ENCODE results near the gene RSKR. TPM values are rescaled to one million over a fixed set of nuclear protein-coding genes. Genes with fewer than 3 reads are reported as not detected.

The RSKR gene
- total and polyA plus RNA-seq, 10 donors = 2.1 to 30.9 (median 15.1) TPM

GRCh38 chr17:28635506-28635905, 21.5 kb upstream of the RSKR start:
- Histone ChIP-seq H3K36me3 (peaks cover 19 to 100% (median 100%) of the 10 kb centered on the region in 6 donors), H3K4me1 (peaks cover 0 to 14% (median 4%) of the 10 kb centered on the region in 6 donors), H3K27ac (no peak overlapping the region), H3K4me3 (no peak overlapping the region), H3K9me3 (no peaks in the 10 kb centered on the region), H3K27me3 (replicated peaks in 1 of 7) (no peaks in the 10 kb centered on the region)
- WGBS, 5 donors = 95 to 100% (median 96%) methylated on average over 1 of the region's 1 CpG
- TF ChIP-seq CTCF (IDR thresholded peaks at IDR 0.05 in 8 of 11, conservative IDR thresholded peaks at IDR 0.05 in 3 of 11) = no peak
- TF ChIP-seq POLR2AphosphoS5 (IDR thresholded peaks at IDR 0.05) = no peak
- intact Hi-C loops (cut with DNase I; ENCODE audit: low total_unique reads) = no loop called here
- DNase-seq = no peak

GRCh38 chr17:28634206-28634865, 20.4 kb upstream of the RSKR start:
- H3K36me3 ChIP-seq = peaks cover 19 to 100% (median 100%) of the 10 kb centered on the region in 6 donors
- no peak for DNase-seq
- H3K4me1 ChIP-seq = peaks cover 0 to 13% (median 4%) of the 10 kb centered on the region in 6 donors
- TF ChIP-seq POLR2AphosphoS5 (IDR thresholded peaks at IDR 0.05) (no peak), CTCF (IDR thresholded peaks at IDR 0.05 in 8 of 11, conservative IDR thresholded peaks at IDR 0.05 in 3 of 11) (no peak), POLR2A (IDR thresholded peaks at IDR 0.05) (no peak)
- no peak overlapping the region for H3K27ac ChIP-seq
- no peaks in the 10 kb centered on the region for H3K9me3 ChIP-seq
- H3K4me3 ChIP-seq = no peak overlapping the region
- H3K27me3 ChIP-seq (replicated peaks in 1 of 7) = no peaks in the 10 kb centered on the region
- intact Hi-C loops (cut with DNase I; ENCODE audit: low total_unique reads) = no loop called here
- WGBS, 5 donors = 86 to 92% (median 91%) methylated on average over 13 to 14 of the region's 14 CpGs

- Histone ChIP-seq H3K36me3 (peaks cover 13 to 100% (median 89%) of the 10 kb centered on the region in 6 donors), H3K4me3 (no peak overlapping the region), H3K9me3 (no peaks in the 10 kb centered on the region), H3K4me1 (no peaks in the 10 kb centered on the region), H3K27me3 (replicated peaks in 1 of 7) (no peaks in the 10 kb centered on the region), H3K27ac (no peak overlapping the region)
- intact Hi-C loops (cut with DNase I; ENCODE audit: low total_unique reads) = no loop called here
- DNase-seq = no peak
- TF ChIP-seq POLR2A (IDR thresholded peaks at IDR 0.05) = no peak
- no peak for TF ChIP-seq POLR2AphosphoS5 (IDR thresholded peaks at IDR 0.05)
- no peak for TF ChIP-seq CTCF (IDR thresholded peaks at IDR 0.05 in 8 of 11, conservative IDR thresholded peaks at IDR 0.05 in 3 of 11)
- WGBS, 5 donors = 88 to 95% (median 93%) methylated on average over 4 of the region's 4 CpGs
These were observed 12.8 kb upstream of the RSKR start for GRCh38 chr17:28626818-28627217.

GRCh38 chr17:28624148-28624547, 10.2 kb upstream of the RSKR start:
- intact Hi-C loops (cut with DNase I; ENCODE audit: low total_unique reads) = no loop called here
- Histone ChIP-seq H3K27me3 (replicated peaks in 1 of 7) (no peaks in the 10 kb centered on the region), H3K9me3 (no peaks in the 10 kb centered on the region), H3K36me3 (peaks cover 8 to 100% (median 89%) of the 10 kb centered on the region in 6 donors), H3K4me3 (no peak overlapping the region), H3K27ac (no peak overlapping the region), H3K4me1 (no peaks in the 10 kb centered on the region)
- DNase-seq = no peak
- 83 to 98% (median 86%) methylated on average over 2 of the region's 2 CpGs for WGBS, 5 donors
- no peak for TF ChIP-seq POLR2AphosphoS5 (IDR thresholded peaks at IDR 0.05)
- no peak for TF ChIP-seq POLR2A (IDR thresholded peaks at IDR 0.05)
- no peak for TF ChIP-seq CTCF (IDR thresholded peaks at IDR 0.05 in 8 of 11, conservative IDR thresholded peaks at IDR 0.05 in 3 of 11)

All from spleen (tissue), 11 donors.